NCI-H526 (cell line): Measurements from ENCODE around the gene BICRAL.
"Not testable (repeated sequence)": the region's sequence is repeated elsewhere in the genome, so short reads cannot be mapped to it uniquely, and the experiment has no call there.

Source experiments
- DNase-seq, 2 experiments: peaks; one replicate each; lab custom pipeline; 2025; lab: John Stamatoyannopoulos, UW

BICRAL gene

GRCh38 chr6:42894041-42894828, 112.4 kb downstream of the BICRAL start:
- DNase-seq, result not testable (repeated sequence)

- no peak for DNase-seq
Observed at GRCh38 chr6:42896178-42896719, 114.4 kb downstream of the BICRAL start.

- DNase-seq, result peak; percentile 9 to 84
Observed at GRCh38 chr6:42898891-42899361, 117.1 kb downstream of the BICRAL start.

- DNase-seq, result no peak
Observed at GRCh38 chr6:42899871-42900270, 118.0 kb downstream of the BICRAL start.

GRCh38 chr6:42901538-42901957, 119.7 kb downstream of the BICRAL start:
- peak; percentile 85 to 92 for DNase-seq

- not testable (repeated sequence) for DNase-seq
Observed at GRCh38 chr6:42902429-42903263, 120.8 kb downstream of the BICRAL start.

- no peak for DNase-seq
Observed at GRCh38 chr6:42904467-42904866, 122.6 kb downstream of the BICRAL start.

- no peak for DNase-seq
Observed at GRCh38 chr6:42907336-42907735, 125.5 kb downstream of the BICRAL start.

- no peak for DNase-seq
Observed at GRCh38 chr6:42909835-42910234, 128.0 kb downstream of the BICRAL start.

GRCh38 chr6:42911171-42912021, 129.5 kb downstream of the BICRAL start:
- DNase-seq, result peak; percentile 7 to 66

GRCh38 chr6:42914546-42914945, 132.7 kb downstream of the BICRAL start:
- DNase-seq, result no peak

- no peak for DNase-seq
Observed at GRCh38 chr6:42915732-42916131, 133.9 kb downstream of the BICRAL start, which contains the start of gene PTCRA. Gene PTCRA (plus strand): TSS chr6:42916053. CDS start chr6:42916070, 17 bp downstream.

GRCh38 chr6:42916288-42916687, 134.4 kb downstream of the BICRAL start:
- no peak for DNase-seq
